GM20000 (cell line): ENCODE measurements around the gene TCF3.

Source experiments
- DNase-seq: peaks from one replicate; pipeline ENCODE4 v3.0.0; 2012; ENCODE audit warnings: low spot score
- TF ChIP-seq, protein P1 (sequence below): IDR thresholded peaks from 2 replicates; pipeline ENCODE4 v1.5.1; 2012; ENCODE audit warnings: mild to moderate bottlenecking, control low read depth; ENCODE audit errors: extremely low read depth, missing control alignments

TCF3 gene

DNA sequence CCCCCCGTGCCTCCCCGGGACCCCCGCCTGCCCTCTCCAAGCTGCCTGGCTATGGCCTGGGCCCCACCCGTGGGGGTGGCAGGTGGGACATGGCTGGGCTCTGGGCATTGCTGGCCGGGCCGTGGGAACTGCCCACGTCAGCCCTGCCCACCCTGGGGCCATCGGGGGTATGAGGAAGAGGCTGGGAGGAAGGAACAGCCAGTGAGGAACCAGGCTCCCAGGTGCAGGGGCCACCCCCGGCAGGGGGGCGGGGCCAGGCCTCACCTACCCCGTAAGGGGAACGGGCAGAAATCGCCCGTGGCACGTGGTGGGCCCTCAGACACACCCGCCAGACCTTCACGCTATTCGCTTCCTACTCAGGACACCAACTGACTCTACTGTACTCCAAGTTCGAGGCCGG, 22.4 kb downstream of the TCF3 start:
- TF ChIP-seq, protein P1, sequence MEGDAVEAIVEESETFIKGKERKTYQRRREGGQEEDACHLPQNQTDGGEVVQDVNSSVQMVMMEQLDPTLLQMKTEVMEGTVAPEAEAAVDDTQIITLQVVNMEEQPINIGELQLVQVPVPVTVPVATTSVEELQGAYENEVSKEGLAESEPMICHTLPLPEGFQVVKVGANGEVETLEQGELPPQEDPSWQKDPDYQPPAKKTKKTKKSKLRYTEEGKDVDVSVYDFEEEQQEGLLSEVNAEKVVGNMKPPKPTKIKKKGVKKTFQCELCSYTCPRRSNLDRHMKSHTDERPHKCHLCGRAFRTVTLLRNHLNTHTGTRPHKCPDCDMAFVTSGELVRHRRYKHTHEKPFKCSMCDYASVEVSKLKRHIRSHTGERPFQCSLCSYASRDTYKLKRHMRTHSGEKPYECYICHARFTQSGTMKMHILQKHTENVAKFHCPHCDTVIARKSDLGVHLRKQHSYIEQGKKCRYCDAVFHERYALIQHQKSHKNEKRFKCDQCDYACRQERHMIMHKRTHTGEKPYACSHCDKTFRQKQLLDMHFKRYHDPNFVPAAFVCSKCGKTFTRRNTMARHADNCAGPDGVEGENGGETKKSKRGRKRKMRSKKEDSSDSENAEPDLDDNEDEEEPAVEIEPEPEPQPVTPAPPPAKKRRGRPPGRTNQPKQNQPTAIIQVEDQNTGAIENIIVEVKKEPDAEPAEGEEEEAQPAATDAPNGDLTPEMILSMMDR = no peak
- DNase-seq = no peak

DNA sequence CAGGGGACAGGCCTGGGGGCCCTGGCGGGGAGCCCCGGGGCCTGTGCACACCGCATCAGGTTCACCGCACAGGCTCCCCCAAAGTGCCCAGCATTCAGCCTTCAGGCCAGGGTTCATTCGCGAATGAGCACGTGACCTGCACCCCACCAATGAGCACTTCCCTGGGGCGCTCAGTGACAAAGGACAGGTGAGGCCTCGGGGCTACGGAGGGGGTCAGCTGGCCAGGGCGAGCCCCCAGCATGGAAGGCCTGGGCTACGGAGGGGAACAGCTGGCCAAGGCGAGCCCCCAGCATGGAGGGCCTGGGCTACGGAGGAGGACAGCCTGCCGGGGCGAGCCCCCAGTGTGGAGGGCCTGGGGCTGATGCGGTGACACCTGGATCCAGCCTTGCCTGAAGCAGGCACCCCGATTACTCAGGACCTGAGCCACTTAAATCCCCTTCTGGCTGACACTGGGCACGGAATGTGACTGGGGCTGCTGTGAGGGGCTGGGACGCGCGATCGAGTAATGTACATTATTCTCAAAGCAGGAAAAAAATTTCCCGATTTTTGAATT, 23.1 kb downstream of the TCF3 start:
- TF ChIP-seq, protein P1 = no peak
- DNase-seq = no peak

DNA sequence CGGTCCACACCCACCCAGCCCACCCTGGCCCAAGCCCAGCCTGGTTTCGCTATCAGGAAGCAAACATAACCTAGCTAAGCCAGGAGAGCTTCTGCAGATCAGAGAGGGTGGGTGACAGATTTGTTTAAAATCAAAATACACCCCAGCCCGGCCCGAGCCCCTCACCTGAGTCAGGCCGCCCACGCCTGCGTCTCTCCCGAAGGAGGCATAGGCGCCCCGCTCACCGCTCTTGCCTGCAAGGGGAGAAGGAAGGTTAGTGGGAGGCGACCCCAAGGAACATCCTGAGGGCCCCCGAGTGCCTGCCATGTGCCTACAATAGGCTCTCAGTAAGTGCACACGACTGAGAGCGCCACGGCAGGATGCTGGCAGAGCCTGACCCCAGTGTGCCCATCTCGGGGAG, 25.2 kb downstream of the TCF3 start:
- TF ChIP-seq, protein P1 = no peak
- no peak for DNase-seq

DNA sequence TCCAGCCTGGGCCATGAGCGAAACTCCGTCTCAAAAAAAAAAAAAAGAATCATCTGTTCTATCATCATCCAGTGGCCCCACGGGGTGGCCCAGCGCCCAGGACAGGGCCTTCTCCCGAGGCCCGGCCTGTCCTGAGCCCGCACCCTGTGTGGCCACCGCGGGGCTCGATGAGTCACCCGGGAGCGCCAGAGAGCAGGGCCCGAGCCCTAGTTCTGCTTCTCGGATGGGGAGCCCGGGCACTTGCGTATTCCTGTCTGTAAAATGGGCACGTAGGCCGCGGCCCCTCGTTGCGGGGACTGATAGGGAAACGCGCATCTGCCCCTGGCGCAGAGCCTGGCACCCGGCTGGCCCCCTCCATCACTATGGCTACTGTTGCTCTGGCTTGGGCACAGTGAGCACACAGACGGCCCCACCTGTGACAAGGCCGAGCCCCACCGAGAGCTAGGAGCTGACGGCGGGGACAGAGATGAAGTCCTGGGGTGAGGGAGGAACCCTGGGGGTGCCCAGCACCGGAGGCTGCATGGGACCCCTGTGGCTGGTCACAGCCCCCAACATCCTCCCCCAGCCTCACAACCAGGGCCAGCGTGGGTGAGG, 25.9 kb downstream of the TCF3 start:
- TF ChIP-seq, protein P1 = no peak
- DNase-seq = peak; percentile 32

DNA sequence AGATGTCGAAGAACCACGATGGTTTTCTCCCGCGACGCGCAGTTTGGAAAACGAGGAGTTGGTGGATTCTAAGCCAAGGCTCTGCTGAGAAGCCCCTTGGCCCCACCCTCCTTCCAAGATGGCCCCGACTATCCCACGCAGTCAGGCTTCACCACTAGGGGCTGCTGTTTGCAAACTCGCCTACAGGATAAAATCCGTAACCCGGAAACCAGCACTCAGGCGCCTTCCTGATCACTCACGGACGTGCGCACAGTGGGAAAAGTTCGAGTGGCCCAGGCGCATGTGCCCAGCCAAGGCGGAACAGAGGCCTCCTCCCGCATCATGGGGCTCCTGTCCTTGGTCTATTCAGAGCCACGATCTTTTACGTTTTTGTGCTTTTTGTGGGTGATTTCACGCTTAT, 28.0 kb downstream of the TCF3 start:
- TF ChIP-seq, protein P1 = peak; percentile 89
- peak; percentile 88 for DNase-seq

DNA sequence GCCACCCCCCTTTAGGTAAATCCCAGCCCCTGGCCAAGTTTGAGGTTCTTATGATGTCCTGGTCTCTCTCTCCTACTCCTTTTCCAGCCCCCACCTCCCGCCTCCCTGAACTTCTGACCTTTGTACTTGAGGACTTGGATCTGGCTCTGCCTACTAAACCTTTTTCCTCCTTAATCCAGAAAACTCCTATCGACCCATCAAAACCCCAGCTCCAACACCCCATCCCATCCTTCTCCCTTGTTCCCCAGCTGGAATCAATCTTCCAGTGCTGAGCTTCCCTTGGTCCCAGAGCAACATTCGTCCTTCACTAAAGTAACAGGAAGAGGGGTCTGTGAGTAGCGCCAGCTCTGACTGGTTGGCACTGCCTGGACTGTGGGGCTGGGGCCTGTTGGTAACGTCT, 29.9 kb downstream of the TCF3 start:
- TF ChIP-seq, protein P1 = no peak
- no peak for DNase-seq

DNA sequence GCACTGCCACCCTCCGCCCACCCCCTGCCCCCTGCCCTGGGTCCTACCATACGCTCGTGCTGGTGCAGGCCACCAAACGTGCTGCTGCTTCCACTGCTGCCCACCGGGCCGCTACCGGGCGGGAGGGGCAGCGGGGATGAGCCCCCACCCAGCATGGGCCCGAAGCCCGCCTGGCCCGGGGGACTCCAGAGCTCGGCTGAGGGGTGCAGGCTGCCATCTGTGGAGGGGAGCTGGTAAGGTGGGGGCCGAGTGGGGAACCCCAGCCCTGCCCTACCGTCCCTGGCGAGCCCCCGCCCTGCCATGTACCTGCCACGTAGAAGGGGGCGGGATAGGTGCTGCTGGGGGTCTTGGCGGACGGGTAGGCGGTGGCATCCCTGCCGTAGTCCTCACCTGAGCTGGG, 30.4 kb downstream of the TCF3 start:
- TF ChIP-seq, protein P1 = no peak
- peak; percentile 39 for DNase-seq
